RWPE1 (cell line): ENCODE data around the gene MRGPRX3.
A peak's percentile ranks its signal among the peaks of the same experiment; 100 is the strongest.

Experiments used
- CTCF ChIA-PET: fragments of 350-600 bp; sonication (Branson Sonifier 250); formaldehyde crosslinking; extraction: SDS; loops from one replicate; lab custom pipeline; 2021; lab: Yijun Ruan, JAX
- POLR2A ChIA-PET: fragments of 400-600 bp; formaldehyde crosslinking; extraction: SDS; loops from one replicate; lab custom pipeline; 2020; ENCODE audit warnings: antibody characterized with exemption; ENCODE audit not compliant: low non-redundant PET; lab: Yijun Ruan, JAX
- DNase-seq: peaks from one replicate; pipeline ENCODE4 v3.0.0; 2012; ENCODE audit warnings: low spot score
- H3K27ac ChIP-seq: fragments of 450-650 bp; 2 replicates; pipeline ENCODE4 v1.5.1; 2017
- TF ChIP-seq, protein P1 (sequence below): fragments of 450-650 bp; conservative IDR thresholded peaks from 2 replicates; pipeline ENCODE4 v1.5.1; 2017; ENCODE audit warnings: low read depth, mild to moderate bottlenecking

MRGPRX3 gene

DNA sequence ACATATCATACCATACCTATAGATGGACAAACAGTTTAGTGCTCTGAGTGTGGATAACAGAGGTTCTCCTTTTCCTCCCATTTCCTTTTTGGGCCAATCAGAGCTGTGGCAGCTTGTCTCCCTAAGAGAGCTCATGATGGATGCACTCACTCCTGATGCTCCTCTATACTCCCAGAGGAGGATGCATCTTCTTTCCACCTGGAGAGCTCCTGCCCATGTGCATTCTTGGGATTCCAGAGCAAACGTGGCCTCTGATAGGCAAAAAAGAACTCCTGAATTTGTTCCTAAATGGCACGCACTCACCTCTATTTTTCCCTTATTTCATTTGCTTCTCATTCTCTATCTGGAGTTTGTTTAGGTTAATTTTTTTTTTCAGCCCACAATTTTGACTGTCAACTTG, 2.9 kb downstream of the MRGPRX3 start:
- POLR2A ChIA-PET = no interaction called here
- H3K27ac ChIP-seq = no peak overlapping the region
- DNase-seq = no peak
- TF ChIP-seq, protein P1, sequence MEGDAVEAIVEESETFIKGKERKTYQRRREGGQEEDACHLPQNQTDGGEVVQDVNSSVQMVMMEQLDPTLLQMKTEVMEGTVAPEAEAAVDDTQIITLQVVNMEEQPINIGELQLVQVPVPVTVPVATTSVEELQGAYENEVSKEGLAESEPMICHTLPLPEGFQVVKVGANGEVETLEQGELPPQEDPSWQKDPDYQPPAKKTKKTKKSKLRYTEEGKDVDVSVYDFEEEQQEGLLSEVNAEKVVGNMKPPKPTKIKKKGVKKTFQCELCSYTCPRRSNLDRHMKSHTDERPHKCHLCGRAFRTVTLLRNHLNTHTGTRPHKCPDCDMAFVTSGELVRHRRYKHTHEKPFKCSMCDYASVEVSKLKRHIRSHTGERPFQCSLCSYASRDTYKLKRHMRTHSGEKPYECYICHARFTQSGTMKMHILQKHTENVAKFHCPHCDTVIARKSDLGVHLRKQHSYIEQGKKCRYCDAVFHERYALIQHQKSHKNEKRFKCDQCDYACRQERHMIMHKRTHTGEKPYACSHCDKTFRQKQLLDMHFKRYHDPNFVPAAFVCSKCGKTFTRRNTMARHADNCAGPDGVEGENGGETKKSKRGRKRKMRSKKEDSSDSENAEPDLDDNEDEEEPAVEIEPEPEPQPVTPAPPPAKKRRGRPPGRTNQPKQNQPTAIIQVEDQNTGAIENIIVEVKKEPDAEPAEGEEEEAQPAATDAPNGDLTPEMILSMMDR = no peak
- CTCF ChIA-PET = no interaction called here

DNA sequence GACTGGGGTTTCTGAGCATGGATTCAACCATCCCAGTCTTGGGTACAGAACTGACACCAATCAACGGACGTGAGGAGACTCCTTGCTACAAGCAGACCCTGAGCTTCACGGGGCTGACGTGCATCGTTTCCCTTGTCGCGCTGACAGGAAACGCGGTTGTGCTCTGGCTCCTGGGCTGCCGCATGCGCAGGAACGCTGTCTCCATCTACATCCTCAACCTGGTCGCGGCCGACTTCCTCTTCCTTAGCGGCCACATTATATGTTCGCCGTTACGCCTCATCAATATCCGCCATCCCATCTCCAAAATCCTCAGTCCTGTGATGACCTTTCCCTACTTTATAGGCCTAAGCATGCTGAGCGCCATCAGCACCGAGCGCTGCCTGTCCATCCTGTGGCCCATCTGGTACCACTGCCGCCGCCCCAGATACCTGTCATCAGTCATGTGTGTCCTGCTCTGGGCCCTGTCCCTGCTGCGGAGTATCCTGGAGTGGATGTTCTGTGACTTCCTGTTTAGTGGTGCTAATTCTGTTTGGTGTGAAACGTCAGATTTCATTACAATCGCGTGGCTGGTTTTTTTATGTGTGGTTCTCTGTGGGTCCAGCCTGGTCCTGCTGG, 4.9 kb downstream of the MRGPRX3 start:
- no peak overlapping the region for H3K27ac ChIP-seq
- ChIA-PET CTCF (no interaction called here), POLR2A (no interaction called here)
- TF ChIP-seq, protein P1 = no peak
- DNase-seq = no peak

DNA sequence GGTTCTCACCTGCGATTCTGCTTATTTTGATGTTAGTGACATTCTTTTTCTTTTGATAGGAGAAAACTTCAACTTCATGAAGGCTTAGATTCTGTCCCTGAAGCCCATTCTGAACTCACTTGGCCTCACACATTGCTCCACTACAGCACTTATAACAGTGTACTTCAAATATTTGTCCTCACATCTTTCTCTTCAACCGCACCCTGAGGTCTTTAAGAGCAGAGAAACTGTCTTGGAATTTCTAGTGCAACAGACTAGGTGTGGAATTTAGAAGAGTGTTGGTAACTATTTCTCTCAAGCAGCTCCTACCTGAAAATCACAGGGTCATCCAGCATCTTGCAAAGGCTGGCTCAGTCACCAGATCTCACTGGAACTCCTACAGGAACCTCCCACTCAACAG, 7.8 kb downstream of the MRGPRX3 start:
- POLR2A ChIA-PET = no interaction called here
- no peak for DNase-seq
- TF ChIP-seq, protein P1 = no peak
- no peak overlapping the region for H3K27ac ChIP-seq
- CTCF ChIA-PET = no interaction called here

DNA sequence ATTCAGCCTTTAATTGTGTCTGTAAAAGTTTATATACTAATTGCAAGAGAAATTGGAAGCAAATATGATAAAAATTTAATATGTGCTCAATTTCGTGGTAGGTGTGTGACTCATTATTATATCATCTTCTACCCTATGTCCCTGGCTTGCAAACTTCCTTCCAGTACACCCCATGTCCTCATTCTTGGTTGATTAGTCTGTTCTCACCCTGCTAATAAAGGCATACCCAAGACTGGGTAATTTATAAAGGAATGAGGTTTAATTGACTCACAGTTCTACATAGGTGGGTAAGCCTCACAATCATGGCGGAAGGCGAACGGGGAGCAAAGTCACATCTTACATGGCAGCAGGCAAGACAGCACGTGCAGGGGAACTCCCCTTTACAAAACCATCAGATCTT, 11.9 kb downstream of the MRGPRX3 start:
- POLR2A ChIA-PET = no interaction called here
- H3K27ac ChIP-seq = no peak overlapping the region
- CTCF ChIA-PET = no interaction called here
- peak; percentile 69 for DNase-seq
- TF ChIP-seq, protein P1 = no peak

DNA sequence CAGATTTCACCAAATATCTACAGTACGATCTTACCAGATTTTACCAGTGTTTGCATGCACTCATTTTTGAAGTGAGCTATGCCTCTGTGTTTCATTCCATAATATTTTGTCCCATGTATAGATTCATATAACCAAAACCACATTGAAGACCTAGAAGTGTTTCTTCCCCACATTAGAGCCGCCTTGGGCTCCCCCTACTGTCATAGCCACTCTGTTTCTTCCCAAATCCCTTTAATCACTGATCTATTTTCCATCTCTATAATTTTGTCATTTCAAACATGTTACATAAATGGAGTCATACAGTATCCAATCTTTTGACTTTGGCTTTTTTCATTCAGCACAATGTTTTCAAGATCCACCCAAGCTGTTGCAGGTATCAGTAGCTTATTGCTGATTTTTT, 12.7 kb downstream of the MRGPRX3 start:
- POLR2A ChIA-PET = no interaction called here
- no peak overlapping the region for H3K27ac ChIP-seq
- CTCF ChIA-PET = interaction anchor here (1.0 kb wide), 1 partner anchor 56 kb away, joined by 3 read pairs; no protein-coding TSS in a partner anchor
- DNase-seq = no peak
- TF ChIP-seq, protein P1 = no peak

DNA sequence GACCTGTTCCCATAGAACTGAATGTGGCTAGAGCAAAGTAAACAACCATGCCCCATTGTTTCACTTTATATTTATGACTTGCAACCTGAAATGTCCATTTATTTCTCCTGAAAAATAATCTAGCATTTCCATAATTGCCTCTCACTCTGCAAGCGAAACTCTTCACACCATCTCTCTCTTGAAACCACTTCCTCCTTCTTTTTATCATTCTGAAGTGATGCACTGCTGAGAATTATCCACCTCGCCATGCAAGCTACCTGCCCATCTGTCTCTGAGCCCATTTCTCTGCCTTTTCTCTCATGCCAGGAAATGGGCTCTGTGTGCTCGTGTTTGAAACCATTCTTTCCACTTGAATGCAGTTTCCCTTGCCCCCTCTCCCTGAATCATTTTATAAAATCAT, 13.5 kb downstream of the MRGPRX3 start:
- DNase-seq = no peak
- TF ChIP-seq, protein P1 = no peak
- CTCF ChIA-PET = interaction anchor here (1.0 kb wide), 1 partner anchor 57 kb away, joined by 3 read pairs; no protein-coding TSS in a partner anchor
- no peak overlapping the region for H3K27ac ChIP-seq
- POLR2A ChIA-PET = no interaction called here
